ENCODE data around the gene RBM34.
"Not testable (repeated sequence)": the region's sequence is repeated elsewhere in the genome, so short reads cannot be mapped to it uniquely, and the experiment has no call there.

RBM34 gene

DNA sequence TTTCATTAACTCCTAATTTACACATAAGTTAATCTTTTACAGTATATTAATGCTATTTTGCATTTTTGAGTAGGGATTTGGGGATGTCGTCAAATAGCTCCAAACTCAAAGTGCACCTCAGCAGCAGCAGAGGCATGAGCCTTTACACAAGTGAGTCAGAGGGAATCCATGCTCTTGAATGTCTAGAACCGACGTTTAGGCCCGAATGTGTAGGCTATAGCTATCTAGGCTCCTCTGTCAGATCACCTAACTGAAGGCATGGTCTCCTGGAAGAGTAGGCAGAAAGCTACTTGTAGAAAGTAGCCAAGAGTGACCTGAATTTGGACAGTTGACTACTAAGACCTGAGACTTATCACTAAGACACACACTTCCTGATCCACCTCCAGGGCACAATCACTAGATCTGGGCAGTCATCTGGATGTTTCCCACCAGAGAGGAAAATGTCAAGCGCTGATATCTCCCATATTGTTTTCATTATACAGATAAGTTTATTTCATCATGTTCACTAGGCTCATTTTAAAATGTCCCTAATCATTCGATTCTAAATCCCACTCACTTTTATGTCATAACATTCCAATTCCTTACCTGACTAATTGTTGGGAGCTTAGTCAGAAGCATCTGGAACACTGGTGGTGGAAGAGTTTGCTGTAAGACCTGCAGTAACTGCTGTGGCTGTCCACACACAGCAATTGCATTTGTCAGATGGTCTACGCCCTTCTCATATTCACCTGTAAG lies 47.7 kb downstream of the RBM34 start:
- no peak for DNase-seq

DNA sequence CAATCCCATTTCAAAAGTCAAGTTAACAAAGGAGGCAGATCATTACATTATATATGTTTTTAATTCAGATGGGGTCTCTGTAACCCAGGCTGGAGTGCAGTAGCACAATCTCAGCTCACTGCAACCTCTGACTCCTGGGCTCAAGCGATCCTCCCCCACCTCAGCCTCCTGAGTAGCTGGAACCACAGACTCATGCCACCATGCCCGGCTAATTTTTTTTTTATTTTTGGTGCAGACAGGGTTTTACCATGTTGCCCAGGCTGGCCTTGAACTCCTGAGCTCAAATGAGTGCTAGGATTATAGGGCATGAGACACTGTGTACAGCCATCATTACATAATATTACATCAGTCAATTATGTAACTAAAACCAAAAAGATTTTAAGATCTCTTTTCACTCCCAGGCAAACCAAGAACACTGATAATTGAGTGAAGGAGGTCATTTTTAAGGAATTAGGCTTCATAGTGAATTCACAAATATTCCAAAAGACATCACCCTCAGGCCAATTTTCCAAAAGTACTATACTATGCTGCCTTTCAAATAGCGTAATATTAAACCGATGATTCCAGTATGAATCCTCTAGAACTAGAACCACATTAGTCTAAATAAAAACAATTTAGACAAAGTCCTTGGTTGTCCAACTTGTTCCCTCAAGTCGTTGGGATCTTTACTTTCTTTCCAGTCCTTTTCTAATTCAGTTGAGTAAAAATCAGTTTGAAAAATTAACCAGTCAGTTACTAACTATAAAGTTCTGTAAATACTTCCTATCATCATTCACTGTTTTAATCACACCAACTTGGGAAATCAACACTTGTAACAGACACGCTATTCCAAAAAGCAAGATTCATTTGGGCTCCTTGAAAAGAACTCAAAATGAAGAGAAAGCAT lies 48.5 kb downstream of the RBM34 start:
- DNase-seq, result no peak

DNA sequence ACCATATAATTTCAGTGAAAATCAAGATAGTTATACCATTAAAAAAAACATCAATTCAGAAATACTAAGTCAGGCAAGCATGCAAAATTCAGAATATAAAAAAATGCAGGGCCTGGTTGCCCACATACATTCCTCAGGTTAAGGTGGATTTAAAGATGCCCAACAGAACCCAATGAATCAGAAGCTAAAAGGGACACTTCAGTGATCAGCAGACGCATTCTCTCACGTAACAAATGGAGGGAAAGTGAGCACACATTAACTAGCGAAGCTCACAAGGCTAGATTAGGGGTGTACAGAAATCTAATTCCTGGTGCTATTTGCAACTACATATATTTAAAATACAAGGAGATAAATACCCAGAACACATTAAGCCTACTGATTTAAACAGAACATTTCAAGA lies 49.9 kb downstream of the RBM34 start:
- no peak for DNase-seq

DNA sequence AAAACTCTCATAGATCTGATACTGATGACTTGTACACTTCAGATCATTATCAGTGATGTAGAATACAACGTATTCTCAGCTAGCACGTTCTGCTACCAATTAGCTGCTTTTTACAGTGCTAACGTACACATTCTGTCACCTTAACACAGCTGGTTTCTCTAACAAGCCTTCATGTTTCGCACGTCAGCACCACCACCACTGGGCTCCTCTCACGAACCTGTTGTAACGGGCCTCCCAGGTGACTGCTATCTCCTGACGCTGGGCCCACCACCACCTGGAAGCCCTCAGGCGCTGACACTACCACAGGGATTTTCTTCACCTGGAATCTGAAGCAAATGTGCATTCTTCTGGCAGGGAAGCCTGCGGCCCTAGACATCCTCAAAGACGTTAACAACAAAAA lies 52.2 kb downstream of the RBM34 start:
- DNase-seq, result no peak

DNA sequence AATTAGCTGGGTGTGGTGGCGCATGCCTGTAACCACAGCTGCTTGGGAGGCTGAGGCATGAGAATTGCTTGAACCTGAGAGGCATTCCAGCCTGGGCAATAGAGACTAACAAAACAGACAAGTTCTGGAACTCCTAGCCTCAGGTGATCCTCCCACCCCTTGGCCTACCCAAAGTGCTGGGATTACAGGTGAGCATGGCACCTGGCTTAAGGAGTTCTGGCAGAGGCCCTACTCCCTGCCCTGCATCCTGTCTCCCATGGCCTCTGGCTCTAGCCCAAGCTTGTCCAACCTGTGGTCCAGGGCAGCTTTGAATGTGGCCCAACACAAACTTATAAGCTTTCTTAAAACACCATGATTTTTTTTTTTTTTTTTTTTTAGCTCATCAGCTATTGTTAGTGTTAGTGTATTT lies 52.9 kb downstream of the RBM34 start:
- no peak for DNase-seq

DNA sequence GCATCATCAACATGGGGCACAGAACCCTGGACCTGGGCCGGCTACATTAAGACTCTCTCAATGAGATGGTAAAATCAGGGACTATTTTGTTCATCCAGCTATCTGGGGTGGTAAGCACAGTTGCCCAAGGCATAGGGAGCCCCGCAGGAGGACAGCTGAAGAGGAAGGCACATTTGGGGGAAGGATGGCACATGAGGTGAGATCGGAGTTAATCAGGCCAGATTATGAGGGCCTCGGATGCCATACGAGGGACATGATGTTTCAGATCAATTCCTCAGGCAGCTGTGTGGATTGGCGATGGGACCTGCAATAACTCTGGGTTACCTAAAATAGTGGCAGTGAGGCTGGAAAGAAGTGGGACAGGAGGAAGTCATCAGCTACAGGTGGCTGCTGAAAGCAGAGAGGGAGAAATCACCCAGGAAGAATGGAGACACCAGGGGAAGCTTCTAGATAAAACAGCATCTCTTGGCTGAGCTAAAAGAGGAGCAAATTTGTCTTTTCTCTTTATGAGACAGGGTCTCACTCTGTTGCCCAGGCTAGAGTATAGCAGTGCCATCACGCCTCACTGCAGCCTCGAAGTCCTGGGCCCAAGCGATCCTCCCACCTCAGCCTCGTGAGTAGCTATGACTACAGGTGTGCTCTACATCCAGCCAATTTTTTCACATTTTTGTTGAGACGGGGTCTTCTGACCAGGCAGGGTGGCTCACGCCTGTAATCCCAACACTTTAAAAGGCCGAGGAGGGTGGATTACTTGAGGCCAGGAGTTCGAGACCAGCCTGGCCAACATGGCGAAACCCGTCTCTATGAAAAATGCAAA lies 53.5 kb downstream of the RBM34 start:
- no peak for DNase-seq

DNA sequence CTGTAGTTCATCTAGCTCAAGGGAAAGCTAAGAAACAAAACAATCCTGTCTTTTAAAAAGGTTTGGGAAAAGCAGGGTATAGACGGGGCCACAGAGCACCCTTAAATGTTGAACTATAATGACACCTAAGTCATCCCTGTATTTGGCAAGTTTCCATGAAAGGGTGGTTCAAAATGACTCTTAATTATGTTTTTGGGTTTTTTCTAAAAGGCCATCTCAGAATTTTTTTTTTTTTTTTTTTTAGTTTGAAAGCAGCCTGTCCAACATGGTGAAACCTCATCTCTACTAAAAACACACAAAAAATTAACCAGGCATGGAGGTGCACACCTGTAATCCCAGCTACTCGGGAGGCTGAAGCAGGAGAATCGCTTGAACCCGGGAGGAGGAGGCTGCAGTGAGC lies 54.6 kb downstream of the RBM34 start:
- no peak for DNase-seq

DNA sequence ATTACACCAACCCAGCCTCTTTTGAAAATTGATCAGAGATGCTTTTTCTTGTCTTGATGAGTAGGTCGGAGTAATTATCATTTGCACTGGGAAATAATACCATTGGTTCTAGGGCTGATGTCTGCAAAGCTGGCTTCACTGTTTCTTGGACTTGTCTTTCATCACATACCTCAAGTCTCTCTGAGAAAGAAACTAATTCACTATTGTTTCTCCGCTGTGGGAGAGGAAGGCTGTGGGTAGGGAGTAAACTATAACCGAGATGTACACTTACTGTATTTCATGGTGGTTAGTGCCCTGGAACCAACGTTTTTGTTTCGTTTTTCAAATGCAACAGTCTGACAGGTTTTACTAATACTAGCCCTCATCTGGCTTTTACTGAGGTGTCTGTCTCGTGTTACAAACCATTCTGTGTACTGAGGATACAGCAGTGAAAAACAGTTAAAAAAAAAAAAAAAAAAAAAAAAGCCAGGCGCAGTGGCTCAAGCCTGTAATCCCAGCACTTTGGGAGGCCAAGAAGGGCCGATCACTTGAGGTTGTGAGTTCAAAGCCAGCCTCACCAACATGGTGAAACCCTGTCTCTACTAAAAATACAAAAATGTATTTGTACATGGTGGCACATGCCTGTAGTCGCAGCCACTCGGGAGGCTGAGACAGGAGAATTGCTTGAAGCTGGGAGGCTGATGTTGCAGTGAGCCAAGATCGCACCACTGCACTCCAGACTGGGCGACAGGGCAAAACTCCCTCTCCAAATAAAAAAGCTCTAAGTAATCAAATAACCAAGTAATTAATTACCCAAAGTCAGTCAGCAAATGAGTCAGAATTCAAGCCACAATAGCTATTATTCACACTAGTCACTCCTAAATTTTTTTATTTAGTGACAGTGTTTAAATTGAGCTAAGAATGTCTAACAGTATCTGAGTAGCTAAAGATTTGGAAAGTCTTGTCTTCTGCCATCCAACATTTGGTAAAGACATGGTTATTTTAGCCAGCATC lies 55.7 kb downstream of the RBM34 start:
- DNase-seq, result no peak

DNA sequence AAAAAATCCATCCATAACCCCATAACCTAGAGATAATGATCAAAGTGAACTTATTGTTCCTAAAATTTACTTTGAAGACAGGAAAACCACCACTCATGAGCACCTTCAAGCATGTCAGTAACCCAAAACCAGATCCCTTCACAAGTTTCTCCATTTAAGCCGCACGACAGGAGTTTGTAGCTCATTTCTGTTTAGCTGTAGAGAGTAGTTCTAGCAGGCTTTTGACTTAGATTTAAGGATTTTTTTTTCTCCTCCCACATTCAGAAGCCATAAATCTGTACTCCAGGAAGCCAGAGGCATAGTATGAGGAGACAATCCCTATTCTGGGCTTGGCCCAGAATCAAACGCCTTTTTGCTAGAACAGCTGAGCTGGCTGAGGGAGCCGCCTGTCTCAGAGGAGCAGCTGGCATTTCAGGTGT lies 58.0 kb downstream of the RBM34 start:
- DNase-seq, result peak in 15 of 56 donors; percentile 5 to 56 (median 23)

DNA sequence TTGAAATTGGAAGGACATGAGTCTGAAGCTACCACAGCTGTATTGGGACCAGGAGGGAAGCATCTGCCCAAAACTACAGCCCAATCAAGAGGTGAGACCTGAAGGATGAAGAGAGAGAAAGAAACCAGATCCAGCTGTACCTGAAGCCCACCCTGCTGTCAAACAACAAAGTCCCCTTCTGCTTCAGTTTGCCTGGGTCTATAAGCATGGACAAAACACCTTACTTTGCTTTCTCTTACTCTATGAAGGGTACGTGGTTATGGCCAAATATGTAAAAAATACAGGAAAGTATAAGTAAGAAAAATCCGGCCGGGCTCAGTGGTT lies 58.8 kb downstream of the RBM34 start:
- DNase-seq, result no peak

DNA sequence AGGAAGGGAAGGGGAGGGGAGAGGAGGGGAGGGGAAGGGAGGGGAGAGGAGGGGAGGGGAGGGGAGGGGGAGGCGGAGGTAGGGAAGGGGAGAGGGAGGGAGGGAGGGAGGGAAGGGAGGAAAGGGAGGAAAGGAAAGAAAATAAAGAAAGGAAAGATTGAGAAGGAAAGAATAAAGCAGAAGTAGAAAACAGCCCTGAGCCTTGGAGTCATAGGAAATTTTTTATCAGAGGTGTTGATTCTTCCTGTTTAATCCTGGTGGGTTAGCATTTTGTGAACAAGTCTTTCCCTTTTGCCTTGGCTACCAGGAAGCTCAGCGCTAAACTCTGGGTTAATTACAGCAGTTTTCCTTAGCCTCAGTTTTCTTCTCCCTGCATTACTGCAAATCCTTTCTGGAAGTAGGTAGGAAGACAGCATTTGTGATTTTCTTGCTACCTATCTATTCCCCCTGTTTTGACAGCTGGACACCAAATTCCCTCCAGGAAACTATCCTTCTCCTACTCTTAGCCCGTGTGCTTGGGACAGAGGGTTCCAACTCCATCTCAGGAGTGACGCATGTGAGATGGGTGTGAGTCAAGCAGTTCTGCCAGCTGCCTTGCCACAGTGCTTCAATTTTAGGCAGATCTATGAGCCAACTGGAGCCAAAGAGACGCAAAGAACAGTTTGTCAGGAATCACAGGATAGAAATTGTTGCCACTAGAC lies 59.3 kb downstream of the RBM34 start:
- no peak for DNase-seq

DNA sequence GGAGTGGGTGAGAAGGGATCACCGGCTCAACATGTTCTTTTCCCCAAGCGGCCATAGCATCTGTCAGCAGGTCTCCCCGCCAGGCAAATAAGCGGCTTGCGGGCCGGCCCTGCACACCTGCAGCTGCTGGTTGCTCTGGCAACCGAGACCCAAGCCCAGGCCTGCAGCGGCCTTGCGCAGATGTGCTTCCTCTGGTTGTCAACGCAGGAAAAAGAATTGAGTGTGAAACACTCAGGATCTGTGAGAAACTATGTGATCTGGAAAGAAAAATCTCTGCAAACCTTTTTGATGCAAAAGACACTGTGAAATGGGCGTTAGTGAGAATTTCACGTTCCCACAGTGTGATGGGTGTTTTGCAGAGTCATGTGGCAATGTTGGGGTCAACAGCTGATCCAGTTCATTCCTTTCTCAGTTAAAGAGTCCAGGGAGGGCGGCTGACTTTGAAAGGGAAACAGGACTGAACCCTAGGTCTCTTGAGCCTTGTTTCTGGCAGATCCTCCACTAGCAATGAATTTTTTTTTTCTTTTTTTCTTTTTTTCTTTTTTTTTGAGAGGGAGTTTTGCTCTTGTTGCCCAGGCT lies 60.8 kb downstream of the RBM34 start:
- no peak for DNase-seq

DNA sequence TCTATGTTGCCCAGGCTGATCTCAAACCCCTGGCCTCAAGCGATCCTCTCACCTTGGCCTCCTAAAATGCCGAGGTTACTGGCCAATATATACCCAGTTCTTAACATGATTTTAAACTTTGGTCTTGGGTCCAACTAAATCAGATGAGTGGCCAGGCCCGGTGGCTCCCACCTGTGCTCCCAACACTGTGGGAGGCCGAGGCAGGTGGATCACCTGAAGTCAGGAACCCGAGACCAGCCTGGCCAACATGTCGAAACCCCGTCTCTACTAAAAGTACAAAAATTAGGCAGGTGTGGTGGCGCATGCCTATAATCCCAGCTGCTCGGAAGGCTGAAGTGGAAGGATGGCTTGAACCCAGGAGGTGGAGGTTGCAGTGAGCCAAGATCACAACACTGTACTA lies 62.1 kb downstream of the RBM34 start:
- no peak for DNase-seq

DNA sequence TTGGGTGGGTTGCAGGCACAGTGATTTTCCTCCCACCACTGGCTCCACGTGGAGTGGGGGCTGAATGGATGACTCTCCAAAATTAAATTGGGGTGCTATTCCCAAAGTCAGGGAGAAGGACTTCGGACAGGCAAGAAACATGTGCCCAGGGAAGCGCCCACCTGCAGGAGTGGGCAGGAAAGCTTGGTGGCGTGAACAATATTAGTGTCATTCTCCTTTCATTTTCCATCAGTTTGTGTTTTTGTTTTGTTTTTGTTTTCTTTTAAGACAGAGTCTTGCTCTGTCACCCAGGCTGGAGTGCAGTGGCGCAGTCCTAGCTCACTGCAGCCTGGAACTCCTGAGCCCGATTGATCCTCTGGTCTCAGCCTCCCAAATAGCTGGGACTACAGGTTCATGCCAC lies 62.5 kb downstream of the RBM34 start:
- DNase-seq, result no peak

DNA sequence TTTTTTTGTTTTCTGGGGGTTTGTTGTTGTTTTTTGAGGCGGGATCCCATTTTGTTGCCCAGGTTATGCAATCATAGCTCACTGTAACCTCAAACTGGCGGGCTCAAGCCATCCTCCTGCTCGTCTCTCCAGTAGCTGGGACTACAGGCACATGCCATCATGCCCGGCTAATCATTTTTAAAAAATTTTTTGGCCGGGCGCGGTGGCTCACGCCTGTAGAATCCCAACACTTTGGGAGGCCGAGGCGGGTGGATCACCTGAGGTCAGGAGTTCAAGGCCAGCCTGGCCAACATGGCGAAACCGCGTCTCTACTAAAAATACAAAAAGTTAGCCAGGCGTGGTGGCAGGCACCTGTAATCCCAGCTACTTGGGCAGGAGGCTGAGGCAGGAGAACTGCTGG lies 63.5 kb downstream of the RBM34 start:
- DNase-seq, result not testable (repeated sequence)

DNA sequence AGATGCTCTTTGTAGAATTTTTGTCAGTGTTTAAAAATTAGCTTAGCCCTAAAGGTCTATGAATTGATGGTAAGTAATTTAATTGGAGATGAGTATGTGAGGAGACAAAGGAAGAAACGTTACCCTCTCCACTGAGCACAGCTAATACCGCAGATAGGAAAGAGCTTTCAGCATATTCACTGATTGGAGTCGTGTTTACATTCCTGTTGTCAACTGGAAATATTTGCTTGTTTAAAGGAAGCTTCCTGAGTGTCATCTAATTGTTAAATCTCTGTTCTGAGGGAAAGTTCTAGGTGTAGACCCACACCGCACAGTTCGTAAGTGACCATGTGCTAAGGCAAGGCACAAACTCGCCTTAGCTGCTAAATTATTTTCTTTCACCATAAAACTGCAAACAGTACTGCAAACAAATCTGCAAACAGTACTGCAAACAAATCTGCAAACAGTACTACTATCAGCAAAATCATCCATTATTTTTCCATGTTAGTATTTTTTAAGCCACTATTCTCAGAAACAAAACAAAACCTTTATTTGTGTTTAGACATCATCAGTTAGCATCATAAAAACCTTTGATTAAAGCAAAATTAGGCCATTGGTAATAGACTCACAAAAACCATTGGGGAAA lies 65.0 kb downstream of the RBM34 start:
- DNase-seq, result no peak

DNA sequence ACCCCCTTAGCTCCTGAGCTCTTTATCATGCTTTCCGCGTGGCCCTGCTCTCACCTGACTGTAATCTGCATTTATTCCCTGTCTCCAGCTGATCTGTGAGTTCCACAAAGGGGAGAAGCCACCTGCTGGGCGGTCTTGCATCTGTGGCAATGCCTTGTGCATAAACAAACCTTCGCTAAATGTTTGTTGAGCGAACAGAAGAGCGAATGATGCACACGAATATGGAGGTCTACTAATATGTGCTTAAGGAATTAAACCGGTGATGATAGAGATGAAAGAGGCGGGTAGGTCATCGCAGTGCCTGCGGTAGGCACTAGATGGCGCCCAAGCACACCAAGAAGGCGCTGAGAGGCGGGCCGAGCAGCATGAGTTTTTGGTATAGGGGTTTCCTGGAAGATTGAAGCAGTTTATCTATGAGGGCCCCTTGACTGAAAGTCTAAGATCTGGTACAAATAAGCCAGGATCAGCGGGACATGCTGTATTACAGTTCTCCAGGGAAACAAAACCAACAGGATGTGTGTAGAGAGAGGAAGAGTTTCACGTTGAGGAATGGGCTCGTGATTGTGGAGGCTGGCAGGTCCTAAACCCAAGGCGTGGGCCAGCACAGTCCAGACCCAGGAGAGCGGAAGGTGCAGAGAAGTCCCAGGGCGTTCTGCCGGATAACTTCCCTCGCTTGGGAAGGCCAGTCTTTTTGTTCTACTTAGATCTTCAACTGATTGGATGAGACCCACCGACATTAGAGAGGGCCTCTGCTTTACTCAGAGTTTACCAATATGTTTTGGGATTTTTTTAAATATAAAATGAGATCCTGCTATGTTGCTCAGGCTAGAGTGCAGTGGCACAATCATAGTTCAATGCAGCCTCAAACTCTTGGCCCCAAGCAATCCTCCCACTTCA lies 67.1 kb downstream of the RBM34 start:
- DNase-seq, result peak in 48 of 56 donors; percentile 19 to 85 (median 54)

All from nucleus accumbens (tissue), 56 donors.